HepG2 (cell line): ENCODE results near the gene NRN1L. TPM values are rescaled to one million over a fixed set of nuclear protein-coding genes. Genes with fewer than 3 reads are reported as not detected.

ENCODE experiments used
- FOXA1 ChIP-seq, 2 experiments: fragments of 450-650 bp in 1 of 2; sonication (generic) in 1 of 2; formaldehyde crosslinking in 1 of 2; IDR thresholded peaks; 2 replicates each; pipeline versions ENCODE4 v1.4.0 to v1.6.1; 2016 to 2020; ENCODE audit warnings: missing genetic modification reagents in 1 of 2
- KLF13 ChIP-seq: sonication (generic); formaldehyde crosslinking; IDR thresholded peaks from 2 replicates; pipeline ENCODE4 v1.4.0; 2020; ENCODE audit warnings: mild to moderate bottlenecking, missing genetic modification reagents
- REXO4 ChIP-seq: sonication (generic); formaldehyde crosslinking; IDR thresholded peaks from 2 replicates; pipeline ENCODE4 v1.8.0; 2022; ENCODE audit warnings: missing genetic modification reagents, mild to moderate bottlenecking, borderline replicate concordance
- SALL1 ChIP-seq: sonication (generic); formaldehyde crosslinking; IDR thresholded peaks from 2 replicates; pipeline ENCODE4 v1.8.0; 2022; ENCODE audit warnings: mild to moderate bottlenecking, missing genetic modification reagents
- ZC3H13 ChIP-seq: sonication (generic); formaldehyde crosslinking; IDR thresholded peaks from 2 replicates; pipeline ENCODE4 v1.8.1; 2023; ENCODE audit warnings: mild to moderate bottlenecking, missing genetic modification reagents, moderate library complexity
- ZFAT ChIP-seq: sonication (generic); formaldehyde crosslinking; conservative IDR thresholded peaks from 2 replicates; pipeline ENCODE4 v1.8.1; 2023; ENCODE audit warnings: missing genetic modification reagents, inconsistent platforms
- ZFY ChIP-seq: sonication (generic); formaldehyde crosslinking; IDR thresholded peaks from 2 replicates; pipeline ENCODE4 v1.4.0; 2020; ENCODE audit warnings: missing genetic modification reagents
- ZNF569 ChIP-seq: sonication (generic); formaldehyde crosslinking; IDR thresholded peaks from 2 replicates; pipeline ENCODE4 v1.5.0; 2020; ENCODE audit warnings: mild to moderate bottlenecking, missing genetic modification reagents, moderate library complexity, borderline replicate concordance
- ZNF615 ChIP-seq: sonication (generic); formaldehyde crosslinking; IDR thresholded peaks from 2 replicates; pipeline ENCODE4 v1.5.0; 2020; ENCODE audit warnings: mild to moderate bottlenecking, missing genetic modification reagents, borderline replicate concordance
- polyA plus RNA-seq, 8 experiments: library from polyadenylated mRNA; depleted of rRNA in 3 of 8; stranded (reverse) in 7 of 8; unstranded in 1 of 8; fragments of >200 nt; fragmentation: Illumina TruSeq in 4 of 8; extraction: Trizol in 4 of 8; gene quantifications; 2 replicates each; pipeline versions ENCODE4 v1.2.1 to v1.2.3, GENCODE V29; 2011 to 2016; ENCODE audit warnings: low read depth in 4 of 8, missing spikeins in 1 of 8, mixed read lengths in 1 of 8; ENCODE audit not compliant: insufficient read depth in 1 of 8
- total RNA-seq, 5 experiments: library from RNA; depleted of rRNA; stranded (reverse); fragments of >200 nt; fragmentation: Illumina TruSeq; extraction: Trizol; gene quantifications; 2 replicates each; pipeline ENCODE4 v1.2.3, GENCODE V29; 2016; ENCODE audit warnings: low read depth in 1 of 5
- TF ChIP-seq, protein P1 (sequence below): sonication (generic); formaldehyde crosslinking; IDR thresholded peaks from 2 replicates; pipeline ENCODE4 v1.5.0; 2020; ENCODE audit warnings: mild to moderate bottlenecking, missing genetic modification reagents
- TF ChIP-seq, protein P2 (sequence below): sonication (generic); formaldehyde crosslinking; IDR thresholded peaks from 2 replicates; pipeline ENCODE4 v1.9.0; 2021; ENCODE audit warnings: missing genetic modification reagents, mild to moderate bottlenecking, borderline replicate concordance
- TF ChIP-seq, protein P3 (sequence below), 2 experiments: sonication (generic) in 1 of 2; formaldehyde crosslinking in 1 of 2; IDR thresholded peaks; 2 replicates each; pipeline versions ENCODE4 v1.6.1 to v1.9.0; 2014 to 2022; ENCODE audit warnings: antibody characterized with exemption in 1 of 2, borderline replicate concordance in 1 of 2, inconsistent platforms in 1 of 2, low read depth in 1 of 2, missing genetic modification reagents in 1 of 2
- TF ChIP-seq, protein P4 (sequence below): sonication (generic); formaldehyde crosslinking; IDR thresholded peaks from 2 replicates; pipeline ENCODE4 v1.8.0; 2022; ENCODE audit warnings: low read depth, missing genetic modification reagents
- TF ChIP-seq, protein P5 (sequence below): conservative IDR thresholded peaks from 2 replicates; pipeline ENCODE4 v1.6.1; 2018; ENCODE audit warnings: missing genetic modification reagents
- TF ChIP-seq, protein P6 (sequence below): sonication (generic); formaldehyde crosslinking; IDR thresholded peaks from 2 replicates; pipeline ENCODE4 v1.8.1; 2023; ENCODE audit warnings: mild to moderate bottlenecking, missing genetic modification reagents, borderline replicate concordance

NRN1L gene
- total and polyA plus RNA-seq, 2 of the 13 experiments (the other 11 are each of a cell fraction or from before 2014, with no cell fraction given) = 0.53 to 1.2 TPM

DNA sequence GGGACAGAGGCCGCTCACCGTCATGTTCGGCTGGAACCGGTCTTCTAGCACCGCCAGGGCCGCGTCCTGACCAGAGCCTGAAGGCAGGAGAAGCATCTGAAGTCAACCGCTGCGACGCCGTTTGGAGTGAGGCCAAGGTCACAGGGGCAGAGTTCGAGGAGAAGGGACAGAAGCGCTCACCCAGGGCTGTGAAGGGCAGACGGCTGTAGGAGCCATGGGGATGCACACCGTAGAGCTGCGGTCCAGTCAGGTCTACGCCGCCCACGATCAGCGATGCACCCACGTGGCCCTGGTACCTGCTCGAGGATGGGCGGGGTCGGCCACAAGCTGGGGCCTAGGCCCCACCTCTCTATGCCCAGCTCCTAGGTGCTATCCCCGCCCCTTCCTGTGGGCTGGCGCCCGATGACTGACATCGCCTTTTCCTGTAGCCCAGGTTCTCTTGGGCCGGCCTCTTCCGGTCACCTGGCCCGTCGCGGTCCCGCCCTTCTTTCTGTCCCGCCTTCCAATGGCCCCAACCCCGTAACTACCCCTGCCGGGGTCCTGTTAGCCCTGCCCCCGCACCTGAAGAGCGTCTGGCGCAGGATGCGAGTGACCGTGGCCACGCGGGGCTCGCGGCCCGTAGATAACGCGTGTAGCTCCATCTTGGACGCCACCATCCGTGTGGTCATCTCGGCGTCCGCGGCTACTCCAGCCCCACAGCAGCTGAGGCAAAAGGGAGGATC is 50.9 kb downstream of the NRN1L start (continued):
- TF ChIP-seq, protein P1, sequence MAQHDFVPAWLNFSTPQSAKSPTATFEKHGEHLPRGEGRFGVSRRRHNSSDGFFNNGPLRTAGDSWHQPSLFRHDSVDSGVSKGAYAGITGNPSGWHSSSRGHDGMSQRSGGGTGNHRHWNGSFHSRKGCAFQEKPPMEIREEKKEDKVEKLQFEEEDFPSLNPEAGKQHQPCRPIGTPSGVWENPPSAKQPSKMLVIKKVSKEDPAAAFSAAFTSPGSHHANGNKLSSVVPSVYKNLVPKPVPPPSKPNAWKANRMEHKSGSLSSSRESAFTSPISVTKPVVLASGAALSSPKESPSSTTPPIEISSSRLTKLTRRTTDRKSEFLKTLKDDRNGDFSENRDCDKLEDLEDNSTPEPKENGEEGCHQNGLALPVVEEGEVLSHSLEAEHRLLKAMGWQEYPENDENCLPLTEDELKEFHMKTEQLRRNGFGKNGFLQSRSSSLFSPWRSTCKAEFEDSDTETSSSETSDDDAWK (CRISPR knock-in tag) = no peak
- TF ChIP-seq ZNF615 (CRISPR knock-in tag) = no peak; the same call in 1 of the 2 replicates
- TF ChIP-seq, protein P2, sequence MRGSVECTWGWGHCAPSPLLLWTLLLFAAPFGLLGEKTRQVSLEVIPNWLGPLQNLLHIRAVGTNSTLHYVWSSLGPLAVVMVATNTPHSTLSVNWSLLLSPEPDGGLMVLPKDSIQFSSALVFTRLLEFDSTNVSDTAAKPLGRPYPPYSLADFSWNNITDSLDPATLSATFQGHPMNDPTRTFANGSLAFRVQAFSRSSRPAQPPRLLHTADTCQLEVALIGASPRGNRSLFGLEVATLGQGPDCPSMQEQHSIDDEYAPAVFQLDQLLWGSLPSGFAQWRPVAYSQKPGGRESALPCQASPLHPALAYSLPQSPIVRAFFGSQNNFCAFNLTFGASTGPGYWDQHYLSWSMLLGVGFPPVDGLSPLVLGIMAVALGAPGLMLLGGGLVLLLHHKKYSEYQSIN (CRISPR knock-in tag) = no peak
- TF ChIP-seq FOXA1 (IDR thresholded peaks at IDR 0.05) = no peak
- peak; percentile 7; the same call in 1 of the 2 replicates for TF ChIP-seq FOXA1 (CRISPR knock-in tag; IDR thresholded peaks at IDR 0.05)
- TF ChIP-seq, protein P3, sequence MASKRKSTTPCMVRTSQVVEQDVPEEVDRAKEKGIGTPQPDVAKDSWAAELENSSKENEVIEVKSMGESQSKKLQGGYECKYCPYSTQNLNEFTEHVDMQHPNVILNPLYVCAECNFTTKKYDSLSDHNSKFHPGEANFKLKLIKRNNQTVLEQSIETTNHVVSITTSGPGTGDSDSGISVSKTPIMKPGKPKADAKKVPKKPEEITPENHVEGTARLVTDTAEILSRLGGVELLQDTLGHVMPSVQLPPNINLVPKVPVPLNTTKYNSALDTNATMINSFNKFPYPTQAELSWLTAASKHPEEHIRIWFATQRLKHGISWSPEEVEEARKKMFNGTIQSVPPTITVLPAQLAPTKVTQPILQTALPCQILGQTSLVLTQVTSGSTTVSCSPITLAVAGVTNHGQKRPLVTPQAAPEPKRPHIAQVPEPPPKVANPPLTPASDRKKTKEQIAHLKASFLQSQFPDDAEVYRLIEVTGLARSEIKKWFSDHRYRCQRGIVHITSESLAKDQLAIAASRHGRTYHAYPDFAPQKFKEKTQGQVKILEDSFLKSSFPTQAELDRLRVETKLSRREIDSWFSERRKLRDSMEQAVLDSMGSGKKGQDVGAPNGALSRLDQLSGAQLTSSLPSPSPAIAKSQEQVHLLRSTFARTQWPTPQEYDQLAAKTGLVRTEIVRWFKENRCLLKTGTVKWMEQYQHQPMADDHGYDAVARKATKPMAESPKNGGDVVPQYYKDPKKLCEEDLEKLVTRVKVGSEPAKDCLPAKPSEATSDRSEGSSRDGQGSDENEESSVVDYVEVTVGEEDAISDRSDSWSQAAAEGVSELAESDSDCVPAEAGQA (IDR thresholded peaks at IDR 0.05; ENCODE audit: low read depth) = no peak; the same call in 1 of the 2 replicates
- TF ChIP-seq, protein P3 (CRISPR knock-in tag; IDR thresholded peaks at IDR 0.05; ENCODE audit: borderline replicate concordance) = peak; percentile 91
- peak; percentile 81 for TF ChIP-seq ZFY (CRISPR knock-in tag)
- TF ChIP-seq, protein P4, sequence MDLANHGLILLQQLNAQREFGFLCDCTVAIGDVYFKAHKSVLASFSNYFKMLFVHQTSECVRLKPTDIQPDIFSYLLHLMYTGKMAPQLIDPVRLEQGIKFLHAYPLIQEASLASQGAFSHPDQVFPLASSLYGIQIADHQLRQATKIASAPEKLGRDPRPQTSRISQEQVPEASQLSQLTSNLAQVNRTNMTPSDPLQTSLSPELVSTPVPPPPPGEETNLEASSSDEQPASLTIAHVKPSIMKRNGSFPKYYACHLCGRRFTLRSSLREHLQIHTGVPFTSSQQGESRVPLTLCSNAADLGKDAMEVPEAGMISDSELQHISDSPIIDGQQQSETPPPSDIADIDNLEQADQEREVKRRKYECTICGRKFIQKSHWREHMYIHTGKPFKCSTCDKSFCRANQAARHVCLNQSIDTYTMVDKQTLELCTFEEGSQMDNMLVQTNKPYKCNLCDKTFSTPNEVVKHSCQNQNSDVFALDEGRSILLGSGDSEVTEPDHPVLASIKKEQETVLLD = no peak
- TF ChIP-seq ZFAT (CRISPR knock-in tag) = no peak
- TF ChIP-seq ZC3H13 (CRISPR knock-in tag) = peak; percentile 97
- no peak for TF ChIP-seq REXO4 (CRISPR knock-in tag)
- TF ChIP-seq, protein P5, sequence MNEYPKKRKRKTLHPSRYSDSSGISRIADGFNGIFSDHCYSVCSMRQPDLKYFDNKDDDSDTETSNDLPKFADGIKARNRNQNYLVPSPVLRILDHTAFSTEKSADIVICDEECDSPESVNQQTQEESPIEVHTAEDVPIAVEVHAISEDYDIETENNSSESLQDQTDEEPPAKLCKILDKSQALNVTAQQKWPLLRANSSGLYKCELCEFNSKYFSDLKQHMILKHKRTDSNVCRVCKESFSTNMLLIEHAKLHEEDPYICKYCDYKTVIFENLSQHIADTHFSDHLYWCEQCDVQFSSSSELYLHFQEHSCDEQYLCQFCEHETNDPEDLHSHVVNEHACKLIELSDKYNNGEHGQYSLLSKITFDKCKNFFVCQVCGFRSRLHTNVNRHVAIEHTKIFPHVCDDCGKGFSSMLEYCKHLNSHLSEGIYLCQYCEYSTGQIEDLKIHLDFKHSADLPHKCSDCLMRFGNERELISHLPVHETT (CRISPR knock-in tag) = peak; percentile 41; the same call in 1 of the 2 replicates
- TF ChIP-seq, protein P6, sequence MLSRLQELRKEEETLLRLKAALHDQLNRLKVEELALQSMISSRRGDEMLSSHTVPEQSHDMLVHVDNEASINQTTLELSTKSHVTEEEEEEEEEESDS = 0 out of 2 replicates have a peak, but pooled peaks have one; percentile 63
- TF ChIP-seq ZNF569 (CRISPR knock-in tag) = 0 out of 2 replicates have a peak, but pooled peaks have one; percentile 45
- 0 out of 2 replicates have a peak, but pooled peaks have one; percentile 56 for TF ChIP-seq KLF13 (CRISPR knock-in tag)
- TF ChIP-seq SALL1 (CRISPR knock-in tag) = peak; percentile 93
